ENCODE data around the gene NRP1. TPM values are rescaled to one million over a fixed set of nuclear protein-coding genes. Genes with fewer than 3 reads are reported as not detected.
A peak's percentile ranks its signal among the peaks of the same experiment; 100 is the strongest.
"Not testable (repeated sequence)": the region's sequence is repeated elsewhere in the genome, so short reads cannot be mapped to it uniquely, and the experiment has no call there.

The NRP1 gene
- total and polyA plus RNA-seq, 8 donors, result 79.8 to 203 (median 164) TPM

DNA sequence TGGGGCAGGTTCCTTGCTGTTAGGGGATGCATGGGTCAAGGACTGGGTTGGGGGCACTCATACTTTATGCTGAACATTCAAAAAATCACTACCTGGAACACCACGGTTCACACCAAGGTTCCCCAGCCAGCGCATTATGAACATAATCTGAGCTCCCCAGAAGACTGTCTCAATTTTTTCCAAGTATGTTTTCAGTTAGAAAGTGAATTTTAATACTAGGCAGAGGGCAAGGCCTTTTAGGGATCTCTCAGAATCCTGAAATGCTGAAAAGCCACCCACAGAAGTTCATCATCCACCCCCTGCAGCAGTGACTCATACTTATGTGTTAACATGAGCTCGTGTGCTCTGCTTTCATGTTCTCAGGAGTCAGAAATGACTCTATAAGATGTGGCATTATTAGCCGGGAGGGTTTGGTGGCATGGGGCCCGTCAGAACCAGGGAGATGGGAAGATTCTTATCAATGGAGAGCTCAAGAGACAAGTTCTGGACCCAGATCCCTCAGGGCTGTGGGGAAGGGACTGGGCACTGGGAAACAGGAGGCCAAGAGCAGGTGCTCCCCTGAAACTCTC lies 191.2 kb downstream of the NRP1 start:
- Histone ChIP-seq H3K4me1 (no peaks in the 10 kb centered on the region), H3K9me3 (no peaks in the 10 kb centered on the region), H3K27ac (no peak overlapping the region), H3K27me3 (no peaks in the 10 kb centered on the region), H3K36me3 (no peaks in the 10 kb centered on the region), H3K4me3 (no peak overlapping the region)
- TF ChIP-seq, protein P1, sequence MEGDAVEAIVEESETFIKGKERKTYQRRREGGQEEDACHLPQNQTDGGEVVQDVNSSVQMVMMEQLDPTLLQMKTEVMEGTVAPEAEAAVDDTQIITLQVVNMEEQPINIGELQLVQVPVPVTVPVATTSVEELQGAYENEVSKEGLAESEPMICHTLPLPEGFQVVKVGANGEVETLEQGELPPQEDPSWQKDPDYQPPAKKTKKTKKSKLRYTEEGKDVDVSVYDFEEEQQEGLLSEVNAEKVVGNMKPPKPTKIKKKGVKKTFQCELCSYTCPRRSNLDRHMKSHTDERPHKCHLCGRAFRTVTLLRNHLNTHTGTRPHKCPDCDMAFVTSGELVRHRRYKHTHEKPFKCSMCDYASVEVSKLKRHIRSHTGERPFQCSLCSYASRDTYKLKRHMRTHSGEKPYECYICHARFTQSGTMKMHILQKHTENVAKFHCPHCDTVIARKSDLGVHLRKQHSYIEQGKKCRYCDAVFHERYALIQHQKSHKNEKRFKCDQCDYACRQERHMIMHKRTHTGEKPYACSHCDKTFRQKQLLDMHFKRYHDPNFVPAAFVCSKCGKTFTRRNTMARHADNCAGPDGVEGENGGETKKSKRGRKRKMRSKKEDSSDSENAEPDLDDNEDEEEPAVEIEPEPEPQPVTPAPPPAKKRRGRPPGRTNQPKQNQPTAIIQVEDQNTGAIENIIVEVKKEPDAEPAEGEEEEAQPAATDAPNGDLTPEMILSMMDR (IDR thresholded peaks at IDR 0.05), result no peak
- no peak for DNase-seq
- ATAC-seq, result peak; percentile 43
- intact Hi-C loops (cut with DNase I), result no loop called here

DNA sequence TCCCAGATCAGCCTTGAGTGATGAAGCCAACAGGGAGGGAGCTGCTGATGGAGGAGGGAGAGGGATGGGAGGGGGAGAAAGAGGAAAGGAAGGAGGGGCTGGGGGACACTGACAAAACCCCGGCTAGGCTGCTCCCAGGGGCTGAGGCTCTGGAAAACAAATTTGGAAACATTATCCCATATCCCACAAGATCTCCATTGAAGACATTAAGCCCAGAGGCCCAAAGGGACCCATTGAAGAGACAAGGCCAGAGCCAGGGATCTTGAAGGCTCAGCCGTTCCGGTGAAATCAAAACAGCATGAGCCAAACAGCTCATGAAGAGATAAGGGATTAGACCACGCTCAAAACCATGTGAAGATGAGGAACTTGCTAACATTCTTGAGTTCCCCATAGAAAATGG lies 192.2 kb downstream of the NRP1 start:
- Histone ChIP-seq H3K4me3 (no peak overlapping the region), H3K9me3 (no peaks in the 10 kb centered on the region), H3K36me3 (no peaks in the 10 kb centered on the region), H3K27me3 (no peaks in the 10 kb centered on the region), H3K4me1 (no peaks in the 10 kb centered on the region), H3K27ac (no peak overlapping the region)
- ATAC-seq, result no peak
- TF ChIP-seq, protein P1 (IDR thresholded peaks at IDR 0.05), result no peak
- DNase-seq, result no peak
- intact Hi-C loops (cut with DNase I), result no loop called here

DNA sequence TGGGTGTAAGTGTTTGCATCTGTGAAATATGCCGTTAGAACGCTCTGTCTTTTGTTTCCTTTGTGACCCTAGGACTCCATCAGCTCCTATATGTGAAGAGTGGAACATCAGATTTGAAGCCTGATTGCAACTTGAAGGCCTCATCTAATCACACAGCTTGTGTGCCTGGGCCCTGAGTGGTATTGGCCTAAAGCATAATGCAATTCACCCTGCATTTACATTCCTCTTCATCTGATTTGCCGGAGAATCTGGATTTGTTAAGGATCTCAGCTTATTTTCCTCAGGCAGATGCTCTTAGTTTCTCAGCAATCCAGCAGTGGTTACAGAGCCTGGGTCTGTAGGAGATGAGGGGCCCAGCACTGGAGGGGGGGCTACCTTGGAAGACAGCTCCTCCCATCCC lies 193.2 kb downstream of the NRP1 start:
- Histone ChIP-seq H3K27ac (no peak overlapping the region), H3K4me1 (no peaks in the 10 kb centered on the region), H3K9me3 (no peaks in the 10 kb centered on the region), H3K4me3 (no peak overlapping the region), H3K36me3 (no peaks in the 10 kb centered on the region), H3K27me3 (no peaks in the 10 kb centered on the region)
- TF ChIP-seq, protein P1 (IDR thresholded peaks at IDR 0.05), result no peak
- intact Hi-C loops (cut with DNase I), result no loop called here
- ATAC-seq (no peak), DNase-seq (no peak)

DNA sequence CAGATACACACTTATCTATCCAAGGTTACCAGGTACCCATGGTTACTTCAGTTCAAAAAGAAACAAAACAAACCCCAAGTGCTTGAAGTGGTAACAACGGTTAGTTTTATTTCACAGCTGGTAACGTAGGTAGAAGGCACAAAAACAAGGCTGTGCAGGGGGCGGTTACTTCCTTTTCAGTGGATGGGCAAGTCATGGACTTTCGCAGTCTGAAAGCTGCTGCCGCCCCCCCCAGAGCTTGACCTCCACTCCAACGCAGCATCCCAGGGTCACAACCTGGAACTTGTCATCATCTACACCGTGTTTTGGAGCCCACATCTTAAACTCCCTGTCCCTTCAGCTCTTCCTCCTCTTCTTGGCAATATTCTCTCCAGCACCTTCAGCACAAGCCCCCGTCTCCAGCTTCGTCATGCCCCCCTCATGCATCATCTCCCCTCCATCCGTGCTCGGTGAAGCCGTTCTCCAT lies 195.3 kb downstream of the NRP1 start:
- Histone ChIP-seq H3K27me3 (no peaks in the 10 kb centered on the region), H3K27ac (no peak overlapping the region), H3K4me3 (no peak overlapping the region), H3K9me3 (no peaks in the 10 kb centered on the region), H3K36me3 (no peaks in the 10 kb centered on the region), H3K4me1 (no peaks in the 10 kb centered on the region)
- intact Hi-C loops (cut with DNase I), result no loop called here
- ATAC-seq (peak; percentile 57), DNase-seq (no peak)
- TF ChIP-seq, protein P1 (IDR thresholded peaks at IDR 0.05), result no peak

DNA sequence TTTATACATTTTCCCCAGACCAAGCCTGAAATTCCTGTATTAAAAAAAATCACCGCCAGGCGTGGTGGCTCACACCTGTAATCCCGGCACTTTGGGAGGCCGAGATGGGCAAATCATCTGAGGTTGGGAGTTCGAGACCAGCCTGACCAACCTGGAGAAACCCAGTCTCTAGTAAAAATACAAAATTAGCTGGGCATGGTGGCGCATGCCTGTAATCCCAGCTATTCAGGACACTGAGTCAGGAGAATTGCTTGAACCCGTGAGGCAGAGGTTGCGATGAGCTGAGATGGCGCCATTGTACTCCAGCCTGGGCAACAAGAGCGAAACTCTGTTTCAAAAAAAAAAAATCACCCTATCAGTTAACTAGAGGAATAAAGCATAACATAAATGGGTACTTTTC lies 195.8 kb downstream of the NRP1 start:
- H3K27me3 ChIP-seq; DNase-seq; ATAC-seq; H3K4me1 ChIP-seq; H3K36me3 ChIP-seq; H3K27ac ChIP-seq; intact Hi-C loops (cut with DNase I); H3K9me3 ChIP-seq; H3K4me3 ChIP-seq: not testable (repeated sequence)
